T47D (cell line): ENCODE measurements around the gene NCK2.

Source experiments
- DNase-seq, 2 experiments: peaks; one replicate each; pipeline versions ENCODE4 v3.0.0 to v3.0.0-alpha.2; 2011 to 2012; ENCODE audit warnings: low read depth in 1 of 2, low spot score in 1 of 2
- JUND ChIP-seq: IDR thresholded peaks from 2 replicates; pipeline ENCODE4 v1.6.1; 2012; ENCODE audit warnings: low read depth
- in situ Hi-C: cut with HindIII; loops from 2 replicates; pipeline ENCODE4 v1.10.0; 2016; ENCODE audit warnings: low sequenced_read_pairs, low pct_unique_long_range_greater_than_20kb

NCK2 gene

GRCh38 chr2:105866216-105867185 lies 121.8 kb downstream of the NCK2 start:
- no peak for TF ChIP-seq JUND
- in situ Hi-C loops: no loop called here
- no peak for DNase-seq

- in situ Hi-C loops: no loop called here
- no peak for TF ChIP-seq JUND
- no peak for DNase-seq
Observed at GRCh38 chr2:105867587-105867986, 122.9 kb downstream of the NCK2 start.

- in situ Hi-C loops: no loop called here
- DNase-seq: no peak
- no peak for TF ChIP-seq JUND
Observed at GRCh38 chr2:105868060-105868459, 123.3 kb downstream of the NCK2 start.

DNA sequence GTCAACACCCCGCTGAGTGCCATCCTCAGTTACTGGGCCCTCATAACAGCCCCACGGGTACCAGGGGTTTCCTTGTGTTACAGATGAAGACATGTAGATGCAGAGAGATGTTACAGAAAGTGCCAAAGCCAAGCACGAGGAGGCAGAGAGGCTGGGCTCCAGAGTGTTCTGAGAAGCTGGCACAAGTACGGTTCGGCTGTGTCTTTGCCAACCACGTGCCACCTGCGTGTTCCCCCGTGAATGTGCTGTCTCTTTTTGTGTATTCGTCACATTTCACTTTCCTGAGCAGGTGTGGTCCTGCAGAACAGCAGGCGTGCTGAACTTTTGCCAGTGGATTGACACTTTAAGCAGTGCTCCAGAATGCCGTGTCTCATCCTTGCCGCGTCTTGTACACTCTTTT lies 124.6 kb downstream of the NCK2 start:
- in situ Hi-C loops: no loop called here
- TF ChIP-seq JUND: no peak
- DNase-seq: no peak

DNA sequence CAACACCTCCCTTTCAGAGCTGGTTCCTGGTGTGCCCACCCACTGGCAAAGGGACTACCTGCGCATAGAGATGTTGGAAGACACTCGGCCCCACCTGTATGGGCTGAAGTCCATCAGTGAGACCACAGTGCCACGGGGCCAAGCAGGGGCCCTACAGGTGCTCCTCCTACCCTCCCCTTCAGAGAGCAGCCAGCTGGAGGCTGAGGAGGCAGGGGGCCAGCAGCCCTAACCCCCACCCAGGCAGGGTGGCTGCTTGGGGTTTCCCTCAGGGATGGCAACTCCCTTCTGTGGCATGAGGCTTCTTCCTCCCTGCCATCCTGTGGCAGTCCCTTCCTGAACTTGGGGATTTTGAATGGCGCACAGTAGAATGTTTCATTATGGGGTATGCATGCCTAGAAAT lies 125.3 kb downstream of the NCK2 start:
- DNase-seq: no peak
- in situ Hi-C loops: no loop called here
- no peak for TF ChIP-seq JUND

GRCh38 chr2:105870858-105871257 lies 126.1 kb downstream of the NCK2 start:
- DNase-seq: no peak
- no peak for TF ChIP-seq JUND
- in situ Hi-C loops: no loop called here

GRCh38 chr2:105872142-105872728 lies 127.5 kb downstream of the NCK2 start:
- no peak for TF ChIP-seq JUND
- in situ Hi-C loops: no loop called here
- no peak for DNase-seq

DNA sequence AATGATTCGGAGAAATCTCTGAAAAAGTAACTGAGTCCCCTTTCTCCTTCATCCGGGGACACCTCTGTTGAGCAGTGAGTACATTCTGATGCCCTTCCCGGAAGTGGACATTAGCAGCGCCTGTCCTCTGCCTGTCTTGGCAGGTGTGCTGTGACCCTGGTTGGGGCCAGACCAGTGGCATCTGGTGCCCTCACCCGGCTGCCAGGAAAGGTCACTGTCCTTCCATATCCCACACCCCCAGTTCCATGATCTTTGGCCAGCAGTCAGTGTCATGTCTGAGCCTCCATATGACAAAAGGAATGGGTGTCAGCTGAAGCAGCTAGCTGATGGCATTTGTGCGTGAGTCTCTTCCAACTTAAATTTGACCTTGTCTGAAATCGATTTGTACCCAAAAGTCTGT lies 128.1 kb downstream of the NCK2 start:
- no peak for TF ChIP-seq JUND
- in situ Hi-C loops: no loop called here
- no peak for DNase-seq

GRCh38 chr2:105873281-105873680 lies 128.6 kb downstream of the NCK2 start:
- TF ChIP-seq JUND: no peak
- no peak for DNase-seq
- in situ Hi-C loops: no loop called here

DNA sequence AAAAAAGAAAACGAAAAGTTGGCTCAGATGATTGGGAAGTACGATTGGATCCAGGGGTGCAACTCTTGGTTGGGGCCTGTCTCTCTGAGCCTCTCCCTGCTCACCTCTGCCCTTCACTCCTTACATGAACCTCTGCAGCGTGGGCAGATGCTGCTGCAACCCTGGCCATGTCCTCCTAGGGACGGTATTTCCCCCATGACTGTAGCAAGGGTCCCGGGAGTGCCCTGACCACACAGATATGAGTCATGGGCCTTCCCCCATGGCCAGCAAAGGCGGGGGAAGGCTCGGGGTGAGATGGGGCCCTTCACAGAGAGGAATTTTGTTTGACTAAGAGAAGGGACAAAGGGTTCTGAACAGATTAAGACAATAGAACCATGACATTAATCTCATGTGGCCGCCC lies 129.0 kb downstream of the NCK2 start:
- in situ Hi-C loops: no loop called here
- no peak for TF ChIP-seq JUND
- no peak for DNase-seq

DNA sequence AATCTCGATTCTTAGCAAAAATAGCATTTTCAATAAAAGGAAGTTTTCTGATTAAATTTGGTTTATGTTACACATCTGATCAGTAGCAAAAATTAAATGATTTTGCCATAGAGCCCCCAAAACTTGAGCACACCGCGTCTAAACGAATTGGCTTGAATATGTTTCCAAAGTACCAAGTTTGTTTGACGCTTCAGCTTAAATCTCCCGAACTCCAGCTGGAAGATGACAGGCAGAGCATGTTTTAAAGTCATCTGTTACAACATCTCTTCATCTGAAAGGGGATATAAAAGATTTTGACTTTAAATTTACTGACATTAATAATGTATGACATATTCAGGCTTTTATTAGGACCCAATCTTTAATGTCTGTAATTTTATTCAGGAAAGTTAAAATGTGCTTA lies 129.8 kb downstream of the NCK2 start:
- in situ Hi-C loops: no loop called here
- no peak for DNase-seq
- TF ChIP-seq JUND: no peak

- in situ Hi-C loops: no loop called here
- DNase-seq: no peak
- no peak for TF ChIP-seq JUND
Observed at GRCh38 chr2:105875241-105875640, 130.5 kb downstream of the NCK2 start.

DNA sequence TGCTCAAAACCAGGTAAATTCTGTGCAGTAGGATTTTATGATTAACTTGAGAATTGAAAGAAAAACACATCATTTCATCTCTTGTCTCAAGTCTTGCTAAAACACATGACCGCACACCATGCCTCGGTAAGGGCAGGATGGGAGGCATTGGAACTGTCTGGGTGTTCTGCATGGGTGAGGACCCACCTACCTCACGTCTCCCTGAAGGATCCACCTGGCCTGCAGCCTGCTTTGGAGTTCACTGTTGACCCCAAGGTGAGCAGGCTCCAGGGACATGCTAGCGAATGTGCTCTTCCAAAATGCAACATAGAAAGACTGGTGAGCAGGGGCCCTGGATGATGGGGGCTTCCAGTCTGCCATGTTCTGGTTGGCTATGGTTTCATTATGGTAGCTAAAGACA lies 131.5 kb downstream of the NCK2 start:
- no peak for TF ChIP-seq JUND
- DNase-seq: no peak
- in situ Hi-C loops: no loop called here
